GM20000 (cell line): Measurements from ENCODE around the gene CRBN.

Source experiments
- DNase-seq: peaks from one replicate; pipeline ENCODE4 v3.0.0; 2012; ENCODE audit warnings: low spot score
- TF ChIP-seq, protein P1 (sequence below): IDR thresholded peaks from 2 replicates; pipeline ENCODE4 v1.5.1; 2012; ENCODE audit warnings: mild to moderate bottlenecking, control low read depth; ENCODE audit errors: extremely low read depth, missing control alignments

CRBN gene

DNA sequence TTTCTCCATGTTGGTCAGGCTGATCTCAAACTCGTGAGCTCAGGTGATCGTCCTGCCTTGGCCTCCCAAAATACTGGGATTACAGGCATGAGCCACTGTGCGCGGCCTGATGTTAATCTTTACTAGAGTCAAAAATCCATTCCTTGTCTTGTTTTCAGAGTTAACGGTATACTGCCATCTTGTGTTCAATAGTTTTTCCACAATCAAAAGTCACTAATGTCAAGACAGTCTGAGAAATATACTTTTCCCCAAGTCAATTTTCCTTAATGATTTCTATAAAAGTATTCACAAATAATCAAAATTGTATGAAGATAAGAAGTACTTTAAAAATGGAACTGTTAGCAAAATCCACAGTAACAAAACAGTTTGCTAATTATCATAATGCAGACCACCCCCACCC lies 8.5 kb downstream of the CRBN start:
- TF ChIP-seq, protein P1, sequence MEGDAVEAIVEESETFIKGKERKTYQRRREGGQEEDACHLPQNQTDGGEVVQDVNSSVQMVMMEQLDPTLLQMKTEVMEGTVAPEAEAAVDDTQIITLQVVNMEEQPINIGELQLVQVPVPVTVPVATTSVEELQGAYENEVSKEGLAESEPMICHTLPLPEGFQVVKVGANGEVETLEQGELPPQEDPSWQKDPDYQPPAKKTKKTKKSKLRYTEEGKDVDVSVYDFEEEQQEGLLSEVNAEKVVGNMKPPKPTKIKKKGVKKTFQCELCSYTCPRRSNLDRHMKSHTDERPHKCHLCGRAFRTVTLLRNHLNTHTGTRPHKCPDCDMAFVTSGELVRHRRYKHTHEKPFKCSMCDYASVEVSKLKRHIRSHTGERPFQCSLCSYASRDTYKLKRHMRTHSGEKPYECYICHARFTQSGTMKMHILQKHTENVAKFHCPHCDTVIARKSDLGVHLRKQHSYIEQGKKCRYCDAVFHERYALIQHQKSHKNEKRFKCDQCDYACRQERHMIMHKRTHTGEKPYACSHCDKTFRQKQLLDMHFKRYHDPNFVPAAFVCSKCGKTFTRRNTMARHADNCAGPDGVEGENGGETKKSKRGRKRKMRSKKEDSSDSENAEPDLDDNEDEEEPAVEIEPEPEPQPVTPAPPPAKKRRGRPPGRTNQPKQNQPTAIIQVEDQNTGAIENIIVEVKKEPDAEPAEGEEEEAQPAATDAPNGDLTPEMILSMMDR: peak; percentile 16
- DNase-seq: no peak

DNA sequence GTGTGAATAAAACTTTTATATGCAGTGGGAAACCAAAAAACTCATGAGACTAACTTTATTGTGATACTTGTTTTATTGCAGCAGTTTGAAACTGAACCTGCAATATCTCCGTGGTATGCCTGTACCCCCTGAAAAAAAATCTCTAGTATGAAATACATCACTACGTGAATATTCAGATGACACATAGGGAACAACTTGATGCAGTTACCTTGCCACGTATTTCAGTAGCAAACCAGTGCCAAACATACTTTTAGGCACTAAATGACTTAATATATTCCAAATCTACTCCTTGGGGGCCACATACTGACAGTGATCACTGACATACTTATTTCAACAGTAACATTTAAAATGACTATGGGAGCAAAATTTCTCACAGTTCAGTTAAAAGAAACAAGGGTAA lies 13.8 kb downstream of the CRBN start:
- TF ChIP-seq, protein P1: no peak
- no peak for DNase-seq

DNA sequence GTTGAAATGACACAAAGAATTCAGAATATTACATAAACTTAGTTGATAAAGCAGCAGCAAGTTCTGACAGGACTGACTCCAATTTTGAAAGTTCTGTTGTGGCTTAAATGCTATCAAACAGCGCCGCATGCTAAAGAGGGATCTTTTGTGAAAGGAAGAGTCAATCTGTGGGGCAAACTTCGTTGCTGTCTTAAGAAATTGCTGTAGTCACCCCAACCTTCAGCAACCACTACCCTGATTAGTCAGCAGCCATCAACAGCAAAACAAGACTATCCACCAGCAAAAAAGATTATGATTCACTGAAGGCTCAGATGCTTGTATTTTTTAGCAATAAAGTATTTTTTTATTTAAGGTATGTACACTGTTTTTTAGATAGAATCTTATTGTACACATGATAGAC lies 14.2 kb downstream of the CRBN start:
- TF ChIP-seq, protein P1: no peak

DNA sequence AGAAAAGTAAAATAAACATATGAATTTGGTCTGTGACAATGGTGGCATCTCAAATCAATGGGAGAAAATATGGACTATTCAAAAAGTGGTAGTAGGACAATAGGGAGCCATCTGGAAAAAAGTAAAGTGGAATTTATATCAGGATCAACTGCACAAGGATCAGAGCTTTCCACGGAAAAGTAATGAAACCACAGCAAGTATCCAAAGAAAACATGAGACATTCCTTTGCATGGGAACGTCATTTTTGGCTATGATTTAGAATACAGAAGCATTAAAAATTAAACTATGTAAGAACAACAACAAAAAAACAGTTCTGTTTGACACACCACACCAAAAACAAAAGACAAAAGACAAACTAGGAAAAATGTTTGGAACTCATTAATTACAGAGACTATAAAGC lies 18.7 kb downstream of the CRBN start:
- TF ChIP-seq, protein P1: no peak
- DNase-seq: no peak

More for the DNA sequence above, 14.2 kb downstream of the CRBN start:
- no peak for DNase-seq

DNA sequence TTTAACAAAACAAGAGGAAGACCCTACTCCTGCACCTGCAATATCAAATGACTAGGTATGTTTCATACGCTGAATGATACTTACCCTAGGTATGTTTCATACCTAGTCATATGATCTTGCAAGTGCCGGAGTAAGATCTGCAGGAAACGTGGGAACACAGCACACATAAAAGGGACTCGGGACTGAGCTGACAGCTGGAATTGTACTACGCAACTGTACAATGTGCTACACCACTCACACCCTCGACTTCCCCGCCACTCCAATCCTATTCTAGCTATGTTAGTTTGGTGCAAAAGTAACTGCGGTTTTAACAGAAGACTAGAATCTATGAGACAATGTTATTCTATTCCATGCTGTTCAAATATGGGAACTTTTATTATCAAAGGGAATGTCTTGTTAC lies 22.0 kb downstream of the CRBN start:
- TF ChIP-seq, protein P1: no peak
- DNase-seq: no peak

DNA sequence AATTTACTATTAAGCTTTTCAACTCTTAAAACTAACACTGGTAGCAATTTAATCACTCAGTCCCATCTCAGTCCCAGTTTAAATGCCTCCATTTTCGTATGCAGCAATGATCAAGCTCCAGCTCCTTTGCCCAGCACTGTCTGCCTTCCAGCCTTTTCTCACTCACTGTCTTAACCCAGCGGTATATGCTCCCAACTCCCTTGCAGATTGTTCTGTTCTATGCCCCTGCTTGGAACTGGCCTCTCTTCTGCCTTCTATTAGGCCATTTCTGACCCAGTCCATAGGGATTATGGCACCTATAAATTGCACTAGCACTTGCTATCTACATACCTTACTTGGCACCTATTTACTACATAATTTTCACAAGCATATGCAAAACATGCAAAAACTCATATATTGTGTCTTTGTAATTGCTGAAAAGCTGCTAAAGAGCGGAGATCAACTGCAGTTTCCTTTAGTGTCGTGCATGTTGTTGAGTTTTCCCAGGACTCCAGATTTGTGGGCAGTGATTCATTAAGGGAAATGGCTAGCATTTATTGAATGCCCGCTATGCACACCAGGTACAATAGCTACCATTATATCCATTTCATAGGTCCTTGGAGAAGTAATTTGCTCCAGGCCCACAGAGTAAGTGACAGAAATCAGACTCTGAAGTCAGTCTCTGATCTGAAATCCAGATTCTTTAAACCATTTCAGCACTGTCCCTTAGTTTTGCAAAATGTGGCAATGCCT lies 24.4 kb downstream of the CRBN start:
- TF ChIP-seq, protein P1: no peak
- no peak for DNase-seq

DNA sequence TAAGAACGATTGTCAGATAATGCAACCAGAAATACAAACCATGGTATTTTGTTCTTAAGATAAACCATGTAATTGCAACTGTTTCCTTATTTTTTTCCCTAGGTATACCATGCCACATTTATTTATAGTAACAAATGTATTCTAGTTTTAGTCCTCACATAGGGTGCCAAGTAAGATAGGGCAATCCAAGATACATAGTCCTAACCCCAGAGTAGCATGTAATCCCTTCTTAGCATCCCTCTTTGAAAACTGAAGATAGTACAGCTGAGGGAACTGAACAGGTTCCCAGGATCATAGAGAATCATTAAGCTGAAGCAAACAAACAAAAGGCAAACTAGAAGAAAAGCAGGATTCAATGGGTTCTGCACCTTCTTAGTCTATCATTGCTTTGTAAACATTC lies 28.0 kb downstream of the CRBN start:
- TF ChIP-seq, protein P1: no peak
- DNase-seq: no peak
